Measurements from ENCODE around the gene THSD7A. TPM values are rescaled to one million over a fixed set of nuclear protein-coding genes. Genes with fewer than 3 reads are reported as not detected.

The THSD7A gene
- total RNA-seq, 3 donors from 2014 or later, result 4.0 to 6.9 (median 4.4) TPM

GRCh38 chr7:11436773-11437524 lies 395.0 kb downstream of the THSD7A start:
- Histone ChIP-seq H3K27ac (no peak overlapping the region), H3K9me3 (peaks cover 0 to 6% of the 10 kb centered on the region in 2 donors), H3K27me3 (no peaks in the 10 kb centered on the region), H3K4me1 (no peaks in the 10 kb centered on the region), H3K36me3 (no peaks in the 10 kb centered on the region), H3K4me3 (no peak overlapping the region)
- no peak for TF ChIP-seq POLR2A (IDR thresholded peaks at IDR 0.05)
- TF ChIP-seq, protein P1, sequence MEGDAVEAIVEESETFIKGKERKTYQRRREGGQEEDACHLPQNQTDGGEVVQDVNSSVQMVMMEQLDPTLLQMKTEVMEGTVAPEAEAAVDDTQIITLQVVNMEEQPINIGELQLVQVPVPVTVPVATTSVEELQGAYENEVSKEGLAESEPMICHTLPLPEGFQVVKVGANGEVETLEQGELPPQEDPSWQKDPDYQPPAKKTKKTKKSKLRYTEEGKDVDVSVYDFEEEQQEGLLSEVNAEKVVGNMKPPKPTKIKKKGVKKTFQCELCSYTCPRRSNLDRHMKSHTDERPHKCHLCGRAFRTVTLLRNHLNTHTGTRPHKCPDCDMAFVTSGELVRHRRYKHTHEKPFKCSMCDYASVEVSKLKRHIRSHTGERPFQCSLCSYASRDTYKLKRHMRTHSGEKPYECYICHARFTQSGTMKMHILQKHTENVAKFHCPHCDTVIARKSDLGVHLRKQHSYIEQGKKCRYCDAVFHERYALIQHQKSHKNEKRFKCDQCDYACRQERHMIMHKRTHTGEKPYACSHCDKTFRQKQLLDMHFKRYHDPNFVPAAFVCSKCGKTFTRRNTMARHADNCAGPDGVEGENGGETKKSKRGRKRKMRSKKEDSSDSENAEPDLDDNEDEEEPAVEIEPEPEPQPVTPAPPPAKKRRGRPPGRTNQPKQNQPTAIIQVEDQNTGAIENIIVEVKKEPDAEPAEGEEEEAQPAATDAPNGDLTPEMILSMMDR (IDR thresholded peaks at IDR 0.05), result no peak
- no peak for TF ChIP-seq POLR2AphosphoS5 (IDR thresholded peaks at IDR 0.05)
- intact Hi-C loops (cut with DNase I; ENCODE audit: low total_unique reads), result no loop called here
- no peak for DNase-seq (ENCODE audit: low spot score in 2 of 2)

DNA sequence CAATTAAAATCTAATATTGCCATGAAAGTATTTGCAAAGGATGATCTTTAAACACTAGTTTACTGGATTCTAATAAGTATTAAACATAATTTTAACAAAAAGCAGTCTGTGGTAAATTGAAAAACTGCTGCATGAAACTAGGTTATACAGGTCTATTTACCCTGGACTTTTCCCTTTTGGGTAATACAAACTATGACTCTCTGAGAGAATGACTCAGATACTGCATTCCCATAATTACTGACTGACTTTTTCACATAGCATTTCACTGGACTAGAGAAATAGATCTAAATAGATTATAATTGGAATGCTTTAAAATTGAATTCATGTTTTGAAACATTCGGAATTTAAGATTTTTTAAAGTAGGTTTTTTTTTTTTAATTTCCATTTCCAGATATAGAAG lies 395.7 kb downstream of the THSD7A start:
- Histone ChIP-seq H3K36me3 (no peaks in the 10 kb centered on the region), H3K9me3 (peaks cover 0 to 6% of the 10 kb centered on the region in 2 donors), H3K4me1 (no peaks in the 10 kb centered on the region), H3K4me3 (no peak overlapping the region), H3K27me3 (no peaks in the 10 kb centered on the region), H3K27ac (no peak overlapping the region)
- no peak for DNase-seq (ENCODE audit: low spot score in 2 of 2)
- no peak for TF ChIP-seq POLR2AphosphoS5 (IDR thresholded peaks at IDR 0.05)
- no peak for TF ChIP-seq POLR2A (IDR thresholded peaks at IDR 0.05)
- TF ChIP-seq, protein P1 (IDR thresholded peaks at IDR 0.05), result no peak
- intact Hi-C loops (cut with DNase I; ENCODE audit: low total_unique reads), result no loop called here

DNA sequence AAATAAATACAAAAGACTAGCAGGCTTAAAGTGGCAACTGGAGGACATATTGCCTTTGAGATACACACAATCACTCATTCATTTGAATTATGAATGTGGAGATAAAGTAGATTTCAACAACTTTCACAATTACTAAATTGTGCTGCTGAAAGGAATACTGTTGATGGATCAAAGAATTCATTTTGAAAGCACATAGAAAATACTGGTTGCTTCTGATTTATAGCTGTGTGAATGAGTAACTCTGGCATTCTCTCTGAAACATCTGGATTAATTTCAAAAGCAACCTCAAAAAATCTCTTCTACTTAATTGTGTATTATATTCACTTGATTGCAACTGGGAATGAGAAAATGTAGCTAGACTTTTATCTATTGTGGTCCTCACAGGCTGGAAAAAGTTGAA lies 397.6 kb downstream of the THSD7A start:
- H3K27me3 ChIP-seq, result no peaks in the 10 kb centered on the region
- H3K4me3 ChIP-seq, result no peak overlapping the region
- H3K9me3 ChIP-seq, result no peaks in the 10 kb centered on the region
- H3K27ac ChIP-seq, result no peak overlapping the region
- no peaks in the 10 kb centered on the region for H3K36me3 ChIP-seq
- no peak for DNase-seq (ENCODE audit: low spot score in 2 of 2)
- intact Hi-C loops (cut with DNase I; ENCODE audit: low total_unique reads), result no loop called here
- H3K4me1 ChIP-seq, result no peaks in the 10 kb centered on the region
- TF ChIP-seq POLR2AphosphoS5 (IDR thresholded peaks at IDR 0.05) (no peak), POLR2A (IDR thresholded peaks at IDR 0.05) (no peak)
- TF ChIP-seq, protein P1 (IDR thresholded peaks at IDR 0.05), result no peak

GRCh38 chr7:11430841-11431240 lies 401.2 kb downstream of the THSD7A start:
- intact Hi-C loops (cut with DNase I; ENCODE audit: low total_unique reads), result no loop called here
- DNase-seq (ENCODE audit: low spot score in 2 of 2), result no peak

DNA sequence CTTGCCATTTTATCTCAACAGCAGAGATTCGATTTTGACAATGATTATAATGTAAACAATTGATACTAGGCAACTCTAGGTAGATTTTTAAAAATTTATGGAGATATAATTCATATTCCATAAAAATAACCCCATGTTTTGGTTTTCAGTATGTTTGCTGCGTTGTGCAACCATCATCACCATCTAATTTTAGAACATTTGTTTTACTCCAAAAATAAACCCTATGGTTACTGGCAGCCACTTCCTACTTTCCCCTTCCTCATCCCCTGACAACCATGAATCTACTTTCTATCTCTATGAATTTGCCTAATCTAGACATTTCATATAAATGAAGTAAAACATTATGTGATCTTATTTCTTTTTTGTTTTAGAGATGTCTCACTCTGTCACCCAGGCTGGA lies 401.9 kb downstream of the THSD7A start:
- H3K4me3 ChIP-seq, result no peak overlapping the region
- TF ChIP-seq, protein P1 (IDR thresholded peaks at IDR 0.05), result no peak
- TF ChIP-seq POLR2A (IDR thresholded peaks at IDR 0.05) (no peak), POLR2AphosphoS5 (IDR thresholded peaks at IDR 0.05) (no peak)
- intact Hi-C loops (cut with DNase I; ENCODE audit: low total_unique reads), result no loop called here

More at GRCh38 chr7:11430841-11431240, 401.2 kb downstream of the THSD7A start:
- H3K4me1 ChIP-seq, result no peaks in the 10 kb centered on the region
- TF ChIP-seq POLR2AphosphoS5 (IDR thresholded peaks at IDR 0.05), result no peak
- TF ChIP-seq, protein P1 (IDR thresholded peaks at IDR 0.05), result no peak
- no peak for TF ChIP-seq POLR2A (IDR thresholded peaks at IDR 0.05)
- H3K4me3 ChIP-seq, result no peak overlapping the region
- no peaks in the 10 kb centered on the region for H3K9me3 ChIP-seq
- no peaks in the 10 kb centered on the region for H3K36me3 ChIP-seq
- H3K27ac ChIP-seq, result no peak overlapping the region
- no peaks in the 10 kb centered on the region for H3K27me3 ChIP-seq

More for the DNA sequence above, 401.9 kb downstream of the THSD7A start:
- no peaks in the 10 kb centered on the region for H3K36me3 ChIP-seq
- no peak overlapping the region for H3K27ac ChIP-seq
- no peaks in the 10 kb centered on the region for H3K27me3 ChIP-seq
- DNase-seq (ENCODE audit: low spot score in 2 of 2), result no peak
- no peaks in the 10 kb centered on the region for H3K9me3 ChIP-seq
- H3K4me1 ChIP-seq, result no peaks in the 10 kb centered on the region

Data from breast epithelium (tissue), 4 donors.